ENCODE data around the gene PCDHGA8. TPM values are rescaled to one million over a fixed set of nuclear protein-coding genes. Genes with fewer than 3 reads are reported as not detected.
"Not testable (repeated sequence)": the region's sequence is repeated elsewhere in the genome, so short reads cannot be mapped to it uniquely, and the experiment has no call there.

Gene PCDHGA8
- polyA plus RNA-seq, 2 of the 4 experiments (the other 2 are of a cell fraction) = 0.03 to 0.08 TPM

- peak within 1 kb of the TSS; percentile 39; the same call in 2 of the 3 replicates for H3K4me2 ChIP-seq
- H3K27ac ChIP-seq, H3K4me3 ChIP-seq, FAIRE-seq, POLR2A ChIA-PET, H3K4me1 ChIP-seq: not testable (repeated sequence)
- CTCF ChIA-PET = interaction anchor here (0.6 to 2.4 kb wide), 13 partner anchors 9 to 147 kb away, joined by 3 to 13 read pairs (median 4); partner anchors contain the start of genes PCDHGB3 and PCDHGB6
- WGBS (ENCODE audit: missing lambda C conversion rate) = 57% methylated on average over 34 of the region's 47 CpGs
- peaks cover 49% of the 10 kb centered on the region for H3K9me3 ChIP-seq
- peak; percentile 31; the same call in 2 of the 3 replicates for TF ChIP-seq CTCF (IDR thresholded peaks at IDR 0.05)
- 0 out of 3 replicates have a peak, but pooled peaks have one; percentile 11 for TF ChIP-seq SMC3 (IDR thresholded peaks at IDR 0.05)
- TF ChIP-seq RAD21 (conservative IDR thresholded peaks at IDR 0.05 in 1 of 2, IDR thresholded peaks at IDR 0.05 in 1 of 2) = peak; percentile 50 to 71
- DNase-seq (ENCODE audit: low read depth in 1 of 2, low spot score in 1 of 2) (peak; percentile 28 to 58), ATAC-seq (peak; percentile 78 to 96; a peak in 5 of 6 replicates)
Observed at GRCh38 chr5:141417494-141418172, 25.2 kb downstream of the PCDHGA8 start, which contains the start of gene PCDHGB7. PCDHGB7 (plus strand) TSS chr5:141417677; CDS start chr5:141417860, 183 bp downstream.

DNA sequence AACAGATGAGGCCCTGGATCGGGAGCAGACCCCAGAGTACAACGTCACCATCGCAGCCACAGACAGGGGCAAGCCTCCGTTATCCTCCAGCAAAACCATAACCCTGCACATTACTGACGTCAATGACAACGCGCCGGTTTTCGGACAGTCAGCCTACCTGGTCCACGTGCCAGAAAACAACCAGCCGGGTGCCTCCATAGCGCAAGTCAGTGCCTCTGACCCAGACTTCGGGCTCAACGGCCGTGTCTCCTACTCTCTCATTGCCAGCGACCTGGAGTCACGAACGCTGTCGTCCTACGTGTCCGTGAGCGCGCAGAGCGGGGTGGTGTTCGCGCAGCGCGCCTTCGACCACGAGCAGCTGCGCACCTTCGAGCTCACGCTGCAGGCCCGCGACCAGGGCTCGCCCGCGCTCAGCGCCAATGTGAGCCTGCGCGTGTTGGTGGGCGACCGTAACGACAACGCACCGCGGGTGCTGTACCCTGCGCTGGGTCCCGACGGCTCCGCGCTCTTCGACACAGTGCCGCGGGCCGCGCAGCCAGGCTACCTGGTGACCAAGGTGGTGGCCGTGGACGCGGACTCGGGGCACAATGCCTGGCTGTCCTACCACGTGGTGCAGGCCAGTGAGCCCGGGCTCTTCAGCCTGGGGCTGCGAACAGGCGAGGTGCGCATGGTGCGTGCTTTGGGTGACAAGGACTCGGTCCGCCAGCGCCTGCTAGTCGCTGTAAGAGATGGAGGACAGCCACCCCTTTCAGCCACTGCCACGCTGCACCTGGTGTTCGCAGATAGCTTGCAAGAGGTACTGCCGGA lies 26.8 kb downstream of the PCDHGA8 start:
- DNase-seq (ENCODE audit: low read depth in 1 of 2, low spot score in 1 of 2) (no peak), FAIRE-seq (no peak), ATAC-seq (no peak)
- Histone ChIP-seq H3K27ac (no peak overlapping the region), H3K9me3 (peaks cover 61% of the 10 kb centered on the region), H3K4me3 (no peak overlapping the region), H3K4me2 (no peak overlapping the region), H3K4me1 (no peaks in the 10 kb centered on the region)
- ChIA-PET CTCF (interaction anchor here (1.0 to 2.4 kb wide), 4 partner anchors 36 to 139 kb away, joined by 3 to 9 read pairs (median 4); partner anchors contain the start of gene PCDHGA7), POLR2A (no interaction called here)
- WGBS (ENCODE audit: missing lambda C conversion rate) = 85% methylated on average over 47 of the region's 74 CpGs
- TF ChIP-seq GATA3 (IDR thresholded peaks at IDR 0.05; ENCODE audit: borderline replicate concordance) (no peak), POLR2A (IDR thresholded peaks at IDR 0.05; ENCODE audit: low read length) (no peak), RARB (CRISPR knock-in tag; IDR thresholded peaks at IDR 0.05) (no peak), FOXS1 (CRISPR knock-in tag; IDR thresholded peaks at IDR 0.05) (no peak), CHD4 (IDR thresholded peaks at IDR 0.05; ENCODE audit: borderline replicate concordance) (no peak), JUNB (IDR thresholded peaks at IDR 0.05) (no peak), NFE2L2 (conservative IDR thresholded peaks at IDR 0.05; ENCODE audit: low read length) (no peak), KDM5A (IDR thresholded peaks at IDR 0.05) (no peak), RAD21 (conservative IDR thresholded peaks at IDR 0.05 in 1 of 2, IDR thresholded peaks at IDR 0.05 in 1 of 2) (no peak), ZNF302 (CRISPR knock-in tag; IDR thresholded peaks at IDR 0.05) (no peak), USF2 (IDR thresholded peaks at IDR 0.05) (no peak), HEYL (CRISPR knock-in tag; IDR thresholded peaks at IDR 0.05) (no peak), CBX2 (IDR thresholded peaks at IDR 0.05; ENCODE audit: borderline replicate concordance, low read depth) (no peak), SREBF2 (IDR thresholded peaks at IDR 0.05) (no peak), PHF8 (IDR thresholded peaks at IDR 0.05; ENCODE audit: borderline replicate concordance, low read depth) (no peak), MAZ (IDR thresholded peaks at IDR 0.05; ENCODE audit: borderline replicate concordance, low read depth, low read length) (no peak), TFCP2L1 (CRISPR knock-in tag; IDR thresholded peaks at IDR 0.05) (no peak)
- TF ChIP-seq, protein P1, sequence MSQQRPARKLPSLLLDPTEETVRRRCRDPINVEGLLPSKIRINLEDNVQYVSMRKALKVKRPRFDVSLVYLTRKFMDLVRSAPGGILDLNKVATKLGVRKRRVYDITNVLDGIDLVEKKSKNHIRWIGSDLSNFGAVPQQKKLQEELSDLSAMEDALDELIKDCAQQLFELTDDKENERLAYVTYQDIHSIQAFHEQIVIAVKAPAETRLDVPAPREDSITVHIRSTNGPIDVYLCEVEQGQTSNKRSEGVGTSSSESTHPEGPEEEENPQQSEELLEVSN (IDR thresholded peaks at IDR 0.05; ENCODE audit: borderline replicate concordance, low read depth) = no peak
- TF ChIP-seq, protein P2, sequence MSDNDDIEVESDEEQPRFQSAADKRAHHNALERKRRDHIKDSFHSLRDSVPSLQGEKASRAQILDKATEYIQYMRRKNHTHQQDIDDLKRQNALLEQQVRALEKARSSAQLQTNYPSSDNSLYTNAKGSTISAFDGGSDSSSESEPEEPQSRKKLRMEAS (IDR thresholded peaks at IDR 0.05) = no peak
